ENCODE results near the gene CNTN4. TPM values are rescaled to one million over a fixed set of nuclear protein-coding genes. Genes with fewer than 3 reads are reported as not detected.

The CNTN4 gene
- total RNA-seq, 1 experiment from 2014 or later, result 5.7 TPM

- no peak overlapping the region for H3K4me3 ChIP-seq (ENCODE audit: low read depth, low read length, poor library complexity, severe bottlenecking)
- intact Hi-C loops (cut with micrococcal nuclease; ENCODE audit: unreplicated experiment), result no loop called here
- DNase-seq (ENCODE audit: low spot score), result no peak
- no peaks in the 10 kb centered on the region for H3K4me1 ChIP-seq (ENCODE audit: insufficient read depth, low read length, poor library complexity, severe bottlenecking)
- BruUV-seq (replicated peaks), result no TSS peak
- TF ChIP-seq CTCF (conservative IDR thresholded peaks at IDR 0.05; ENCODE audit: low read depth, low read length) (no peak), EZH2 (IDR thresholded peaks at IDR 0.05; ENCODE audit: borderline replicate concordance, low read depth, low read length, poor library complexity, severe bottlenecking) (no peak)
- no peaks in the 10 kb centered on the region for H3K36me3 ChIP-seq (ENCODE audit: insufficient read depth, low read length, poor library complexity, severe bottlenecking)
- CTCF ChIA-PET, result no interaction called here
- no peak overlapping the region for H3K27ac ChIP-seq (ENCODE audit: low read depth, low read length, poor library complexity, severe bottlenecking)
- POLR2A ChIA-PET (ENCODE audit: low non-redundant PET), result no interaction called here
- H3K27me3 ChIP-seq (replicated peaks; ENCODE audit: insufficient read depth, low read depth, low read length, poor library complexity), result no peaks in the 10 kb centered on the region
- no peaks in the 10 kb centered on the region for H3K9me3 ChIP-seq (ENCODE audit: low read depth, low read length, poor library complexity, severe bottlenecking)
Observed at GRCh38 chr3:3069723-3070122, 971.1 kb downstream of the CNTN4 start.

- no peaks in the 10 kb centered on the region for H3K9me3 ChIP-seq (ENCODE audit: low read depth, low read length, poor library complexity, severe bottlenecking)
- ChIA-PET POLR2A (ENCODE audit: low non-redundant PET) (no interaction called here), CTCF (no interaction called here)
- intact Hi-C loops (cut with micrococcal nuclease; ENCODE audit: unreplicated experiment), result no loop called here
- no peaks in the 10 kb centered on the region for H3K4me1 ChIP-seq (ENCODE audit: insufficient read depth, low read length, poor library complexity, severe bottlenecking)
- no peak for DNase-seq (ENCODE audit: low spot score)
- H3K27me3 ChIP-seq (replicated peaks; ENCODE audit: insufficient read depth, low read depth, low read length, poor library complexity), result no peaks in the 10 kb centered on the region
- H3K4me3 ChIP-seq (ENCODE audit: low read depth, low read length, poor library complexity, severe bottlenecking), result no peak overlapping the region
- TF ChIP-seq CTCF (conservative IDR thresholded peaks at IDR 0.05; ENCODE audit: low read depth, low read length) (no peak), EZH2 (IDR thresholded peaks at IDR 0.05; ENCODE audit: borderline replicate concordance, low read depth, low read length, poor library complexity, severe bottlenecking) (no peak)
- no peak overlapping the region for H3K27ac ChIP-seq (ENCODE audit: low read depth, low read length, poor library complexity, severe bottlenecking)
- BruUV-seq (replicated peaks), result no TSS peak
- H3K36me3 ChIP-seq (ENCODE audit: insufficient read depth, low read length, poor library complexity, severe bottlenecking), result no peaks in the 10 kb centered on the region
Observed at GRCh38 chr3:3071136-3071535, 972.5 kb downstream of the CNTN4 start.

GRCh38 chr3:3074551-3075257, 976.0 kb downstream of the CNTN4 start:
- intact Hi-C loops (cut with micrococcal nuclease; ENCODE audit: unreplicated experiment), result no loop called here
- CTCF ChIA-PET, result no interaction called here

More at GRCh38 chr3:3074551-3075257, 976.0 kb downstream of the CNTN4 start:
- TF ChIP-seq EZH2 (IDR thresholded peaks at IDR 0.05; ENCODE audit: borderline replicate concordance, low read depth, low read length, poor library complexity, severe bottlenecking), result no peak
- TF ChIP-seq CTCF (conservative IDR thresholded peaks at IDR 0.05; ENCODE audit: low read depth, low read length), result no peak
- no TSS peak for BruUV-seq (replicated peaks)
- H3K9me3 ChIP-seq (ENCODE audit: low read depth, low read length, poor library complexity, severe bottlenecking), result no peaks in the 10 kb centered on the region
- H3K27ac ChIP-seq (ENCODE audit: low read depth, low read length, poor library complexity, severe bottlenecking), result no peak overlapping the region
- no peaks in the 10 kb centered on the region for H3K4me1 ChIP-seq (ENCODE audit: insufficient read depth, low read length, poor library complexity, severe bottlenecking)
- POLR2A ChIA-PET (ENCODE audit: low non-redundant PET), result no interaction called here
- H3K27me3 ChIP-seq (replicated peaks; ENCODE audit: insufficient read depth, low read depth, low read length, poor library complexity), result no peaks in the 10 kb centered on the region
- H3K36me3 ChIP-seq (ENCODE audit: insufficient read depth, low read length, poor library complexity, severe bottlenecking), result no peaks in the 10 kb centered on the region
- H3K4me3 ChIP-seq (ENCODE audit: low read depth, low read length, poor library complexity, severe bottlenecking), result no peak overlapping the region
- DNase-seq (ENCODE audit: low spot score), result no peak

Data from A673 (cell line).